Stimulated activated CD8-positive, alpha-beta memory T cell treated with anti-CD3 and anti-CD28 coated beads, Interleukin-15, amount 100 ng/mL, for 24 hours (primary cell): Measurements from ENCODE around the gene GABPB2.
A peak's percentile ranks its signal among the peaks of the same experiment; 100 is the strongest.

Experiments
- DNase-seq: peaks from one replicate; pipeline ENCODE4 v3.0.0-alpha.2; 2020; ENCODE audit warnings: low read depth

Gene GABPB2

DNA sequence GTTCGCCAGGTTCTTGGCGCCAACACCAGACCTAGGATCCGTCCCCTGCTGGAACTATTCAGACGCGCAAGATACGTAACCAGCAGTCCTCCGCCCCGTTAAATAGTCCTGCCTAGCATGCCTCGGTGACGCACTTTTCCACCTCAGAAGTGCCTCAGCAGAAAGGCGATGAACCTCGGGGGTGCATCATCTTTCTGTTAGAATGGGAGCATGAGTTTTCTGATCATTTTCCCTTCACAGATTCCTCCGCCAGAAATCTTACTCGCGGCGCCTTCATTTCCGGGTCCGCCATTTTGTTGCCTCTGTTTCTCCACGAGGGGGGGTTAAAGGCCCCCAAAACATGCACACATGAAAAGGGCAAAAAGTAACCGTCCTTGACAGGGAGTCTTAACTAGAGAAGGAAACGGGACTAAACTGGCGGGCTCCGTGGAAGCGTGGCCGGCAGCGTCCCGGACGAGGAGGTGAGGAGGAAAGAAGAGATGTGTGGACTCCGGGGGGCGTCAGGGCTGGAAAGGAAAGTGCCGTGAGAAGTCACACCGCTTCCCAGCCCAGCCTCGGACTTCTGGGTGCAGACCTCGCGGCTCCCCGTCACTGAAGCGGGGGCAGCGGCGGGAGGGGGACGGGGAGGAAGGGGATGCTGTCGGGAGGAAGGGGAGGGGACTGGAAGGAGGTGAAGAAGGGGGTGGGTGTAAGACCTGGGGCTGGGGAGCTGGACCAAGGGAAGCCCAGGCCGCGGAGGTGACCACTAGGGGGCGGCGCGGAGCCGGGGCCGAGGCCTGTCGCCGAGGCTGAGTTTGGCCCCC lies at the start of gene GABPB2:
Gene GABPB2 (plus strand): TSS at position 288 of the 803 bp plus-strand sequence. CDS start 17,429 bp downstream, outside the sequence.
- peak; percentile 72 for DNase-seq

- peak; percentile 47 for DNase-seq
These were observed 45.9 kb upstream of the GABPB2 start for GRCh38 chr1:151024540-151025146.

GRCh38 chr1:151026460-151026859 lies 44.1 kb upstream of the GABPB2 start:
- DNase-seq, result no peak

- DNase-seq, result no peak
These were observed 38.4 kb upstream of the GABPB2 start for GRCh38 chr1:151032164-151032563.

GRCh38 chr1:151035167-151035566 lies 35.4 kb upstream of the GABPB2 start:
- DNase-seq, result no peak

- DNase-seq, result no peak
These were observed 34.2 kb upstream of the GABPB2 start, which contains the start of gene BNIPL for GRCh38 chr1:151036356-151036755. Gene BNIPL (plus strand): TSS chr1:151036586. CDS start chr1:151036726, 140 bp downstream.

- DNase-seq, result no peak
These were observed 33.5 kb upstream of the GABPB2 start for GRCh38 chr1:151037032-151037431.

DNA sequence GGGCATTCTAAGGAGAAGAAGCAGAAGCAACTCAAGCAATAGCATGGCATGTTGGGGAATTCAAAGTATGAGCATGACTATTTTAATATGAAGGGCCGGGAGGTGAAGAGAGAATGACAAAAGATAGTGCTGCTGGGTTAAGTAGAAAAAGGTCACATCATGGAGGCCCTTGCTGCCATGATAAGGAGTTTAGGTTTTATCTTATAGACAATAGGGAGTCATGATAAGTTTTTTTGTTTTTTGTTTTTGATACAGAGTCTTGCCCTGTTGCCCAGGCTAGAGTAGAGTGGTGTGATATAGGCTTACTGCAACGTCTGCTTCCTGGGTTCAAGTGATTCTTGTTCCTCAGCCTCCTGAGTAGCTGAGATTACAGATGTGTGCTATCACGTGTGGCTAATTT lies 31.0 kb upstream of the GABPB2 start:
- no peak for DNase-seq

DNA sequence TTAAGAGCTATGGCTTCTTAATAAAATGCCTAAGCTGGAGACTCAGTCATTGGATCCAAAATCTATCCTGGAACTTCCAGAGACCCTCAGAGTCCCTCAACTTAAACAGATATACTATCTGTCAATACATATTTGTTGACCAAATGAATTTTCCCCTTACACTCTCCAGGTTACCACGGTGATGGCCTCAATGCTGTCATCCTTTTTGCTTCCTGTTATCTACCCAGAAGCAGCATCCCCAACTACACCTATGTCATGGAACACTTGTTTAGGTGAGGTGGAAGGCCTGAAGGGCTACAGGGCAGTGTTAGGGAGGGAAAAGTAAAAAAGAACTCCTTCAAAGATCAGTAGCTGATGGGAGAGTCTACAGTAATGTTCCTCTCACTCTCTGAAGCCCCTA lies 27.4 kb upstream of the GABPB2 start:
- DNase-seq, result no peak

GRCh38 chr1:151047591-151047924 lies 23.0 kb upstream of the GABPB2 start, which contains the start of gene C1orf56:
Gene C1orf56 (plus strand): TSS chr1:151047751. CDS start chr1:151047848, 97 bp downstream.
- peak; percentile 35 for DNase-seq

DNA sequence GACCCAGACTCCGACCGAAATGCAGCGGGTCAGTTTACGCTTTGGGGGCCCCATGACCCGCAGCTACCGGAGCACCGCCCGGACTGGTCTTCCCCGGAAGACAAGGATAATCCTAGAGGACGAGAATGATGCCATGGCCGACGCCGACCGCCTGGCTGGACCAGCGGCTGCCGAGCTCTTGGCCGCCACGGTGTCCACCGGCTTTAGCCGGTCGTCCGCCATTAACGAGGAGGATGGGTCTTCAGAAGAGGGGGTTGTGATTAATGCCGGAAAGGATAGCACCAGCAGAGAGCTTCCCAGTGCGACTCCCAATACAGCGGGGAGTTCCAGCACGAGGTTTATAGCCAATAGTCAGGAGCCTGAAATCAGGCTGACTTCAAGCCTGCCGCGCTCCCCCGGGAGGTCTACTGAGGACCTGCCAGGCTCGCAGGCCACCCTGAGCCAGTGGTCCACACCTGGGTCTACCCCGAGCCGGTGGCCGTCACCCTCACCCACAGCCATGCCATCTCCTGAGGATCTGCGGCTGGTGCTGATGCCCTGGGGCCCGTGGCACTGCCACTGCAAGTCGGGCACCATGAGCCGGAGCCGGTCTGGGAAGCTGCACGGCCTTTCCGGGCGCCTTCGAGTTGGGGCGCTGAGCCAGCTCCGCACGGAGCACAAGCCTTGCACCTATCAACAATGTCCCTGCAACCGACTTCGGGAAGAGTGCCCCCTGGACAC lies 22.5 kb upstream of the GABPB2 start:
- no peak for DNase-seq

DNA sequence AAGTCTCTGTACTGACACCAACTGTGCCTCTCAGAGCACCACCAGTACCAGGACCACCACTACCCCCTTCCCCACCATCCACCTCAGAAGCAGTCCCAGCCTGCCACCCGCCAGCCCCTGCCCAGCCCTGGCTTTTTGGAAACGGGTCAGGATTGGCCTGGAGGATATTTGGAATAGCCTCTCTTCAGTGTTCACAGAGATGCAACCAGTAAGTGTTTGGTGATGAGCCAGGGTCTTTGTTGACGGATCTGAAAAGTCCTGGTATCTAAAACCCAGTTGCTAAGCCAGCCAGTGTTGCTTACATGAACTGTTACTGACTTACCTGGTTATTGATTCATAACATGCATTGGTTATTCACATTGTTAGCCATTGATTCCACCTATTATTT lies 21.9 kb upstream of the GABPB2 start:
- no peak for DNase-seq

DNA sequence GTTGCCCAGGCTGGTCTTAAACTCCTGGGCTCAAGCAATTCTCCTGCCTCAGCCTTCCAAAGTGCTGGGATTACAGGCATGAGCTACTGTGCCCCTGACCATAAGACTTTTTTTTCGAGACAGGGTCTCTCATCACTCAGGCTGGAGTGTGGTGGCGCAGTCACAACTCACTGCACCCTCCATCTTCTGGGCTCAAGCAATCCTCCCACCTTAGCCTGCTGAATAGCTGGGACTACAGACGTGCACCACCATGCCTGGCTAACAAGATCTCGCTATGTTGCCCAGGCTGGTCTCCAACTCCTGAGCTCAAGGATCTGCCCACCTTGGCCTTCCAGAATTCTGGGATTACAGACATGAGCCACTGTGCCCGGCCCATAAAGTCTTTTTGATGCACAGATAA lies 21.1 kb upstream of the GABPB2 start:
- no peak for DNase-seq

GRCh38 chr1:151050051-151050688 lies 20.4 kb upstream of the GABPB2 start:
- no peak for DNase-seq

DNA sequence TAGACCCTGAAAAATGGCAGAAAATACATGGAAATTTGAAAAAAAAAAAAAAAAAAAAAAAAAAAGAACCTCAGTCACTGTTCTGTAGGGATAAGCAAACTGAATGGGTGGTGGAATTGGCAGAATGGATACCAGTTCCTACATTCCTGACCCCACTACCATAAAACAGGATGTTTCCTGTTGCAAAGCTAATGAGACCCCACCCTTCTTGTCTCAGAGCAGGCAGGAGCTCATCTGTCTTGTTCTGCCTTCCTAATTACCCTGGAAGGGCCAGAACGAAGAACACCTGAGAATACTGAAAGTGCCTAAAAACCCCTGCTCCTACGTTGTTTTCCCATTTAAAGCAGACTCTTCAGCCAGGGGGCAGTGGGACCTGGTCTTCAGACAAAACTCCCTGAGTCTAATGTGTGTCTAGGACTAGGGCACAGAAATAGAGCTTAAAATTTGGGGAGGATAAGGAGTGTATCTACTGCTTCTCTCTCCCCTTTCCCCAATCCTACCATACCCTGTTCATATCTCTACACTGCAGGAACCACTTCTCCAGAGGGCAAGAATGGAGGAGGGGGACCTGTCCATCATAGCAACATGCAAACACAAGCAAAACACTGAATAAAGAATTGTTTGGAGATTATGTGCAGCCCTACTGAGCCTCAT lies 19.1 kb upstream of the GABPB2 start:
- DNase-seq, result no peak

DNA sequence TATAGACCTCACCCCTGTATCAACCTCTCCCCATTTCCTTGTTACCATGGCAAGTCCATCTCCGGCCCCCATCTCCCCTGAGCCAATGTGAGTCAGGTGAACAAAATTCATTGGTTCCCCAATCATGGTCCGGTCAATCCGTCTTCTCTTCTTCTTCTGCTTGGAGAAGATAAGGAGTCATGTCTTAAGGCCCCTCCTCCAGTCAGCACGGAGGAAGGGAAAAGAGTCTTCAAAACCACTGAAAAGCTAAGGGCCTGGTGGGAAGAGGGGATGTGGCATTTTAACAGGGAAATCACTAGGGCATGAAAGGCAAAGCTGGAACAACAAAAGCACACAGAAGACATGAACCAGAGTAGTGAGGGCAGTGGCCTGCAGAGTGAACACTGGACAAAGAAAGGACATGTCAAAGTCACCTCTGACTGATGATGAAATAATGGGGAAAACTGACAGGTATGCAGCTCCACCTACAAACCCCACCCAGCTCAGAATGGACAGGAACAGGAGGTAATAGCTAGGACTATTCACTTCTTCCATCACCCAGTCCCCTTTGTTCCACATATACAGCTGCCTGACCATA lies 15.5 kb upstream of the GABPB2 start:
- no peak for DNase-seq

DNA sequence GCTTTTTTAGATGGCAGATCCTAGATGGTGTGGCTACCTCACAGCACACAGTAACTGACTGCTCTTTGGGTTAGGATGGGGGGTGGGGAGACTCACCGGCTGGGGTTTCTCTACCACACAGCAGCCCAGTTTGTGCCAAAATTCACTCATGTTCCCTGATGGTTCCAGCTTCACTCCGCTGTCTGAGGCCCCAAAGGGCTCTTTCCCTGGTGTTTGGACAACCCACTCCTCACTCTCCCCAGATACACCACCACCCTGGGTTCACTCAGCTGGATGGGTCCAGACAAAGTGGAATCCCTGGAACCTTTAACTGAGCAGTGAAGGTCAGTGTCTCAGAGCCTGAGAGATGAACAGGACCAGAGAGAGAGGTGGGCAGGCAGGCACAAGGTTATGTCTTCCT lies 15.0 kb upstream of the GABPB2 start:
- DNase-seq, result no peak

DNA sequence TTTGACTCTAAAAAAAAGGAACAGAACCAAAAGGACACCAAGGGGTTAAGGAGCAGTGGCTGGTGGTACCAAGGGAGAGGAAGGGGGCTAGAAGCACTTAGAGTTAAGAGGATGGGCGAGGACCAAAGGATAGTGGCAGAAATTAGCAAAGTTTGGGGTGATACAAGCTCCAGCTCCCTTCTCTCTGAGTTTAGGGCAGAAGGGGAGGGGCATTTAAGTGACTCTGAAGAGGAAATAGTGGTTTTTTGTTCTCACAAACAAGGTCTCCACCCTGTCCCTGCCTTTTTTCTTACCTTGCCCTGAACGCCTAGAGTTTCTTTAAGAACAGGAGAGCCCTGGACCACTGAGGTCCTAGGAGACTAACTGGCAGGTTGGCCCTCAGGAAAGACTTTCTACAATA lies 14.4 kb upstream of the GABPB2 start:
- no peak for DNase-seq

- DNase-seq, result no peak
These were observed 11.9 kb upstream of the GABPB2 start for GRCh38 chr1:151058692-151059091.

DNA sequence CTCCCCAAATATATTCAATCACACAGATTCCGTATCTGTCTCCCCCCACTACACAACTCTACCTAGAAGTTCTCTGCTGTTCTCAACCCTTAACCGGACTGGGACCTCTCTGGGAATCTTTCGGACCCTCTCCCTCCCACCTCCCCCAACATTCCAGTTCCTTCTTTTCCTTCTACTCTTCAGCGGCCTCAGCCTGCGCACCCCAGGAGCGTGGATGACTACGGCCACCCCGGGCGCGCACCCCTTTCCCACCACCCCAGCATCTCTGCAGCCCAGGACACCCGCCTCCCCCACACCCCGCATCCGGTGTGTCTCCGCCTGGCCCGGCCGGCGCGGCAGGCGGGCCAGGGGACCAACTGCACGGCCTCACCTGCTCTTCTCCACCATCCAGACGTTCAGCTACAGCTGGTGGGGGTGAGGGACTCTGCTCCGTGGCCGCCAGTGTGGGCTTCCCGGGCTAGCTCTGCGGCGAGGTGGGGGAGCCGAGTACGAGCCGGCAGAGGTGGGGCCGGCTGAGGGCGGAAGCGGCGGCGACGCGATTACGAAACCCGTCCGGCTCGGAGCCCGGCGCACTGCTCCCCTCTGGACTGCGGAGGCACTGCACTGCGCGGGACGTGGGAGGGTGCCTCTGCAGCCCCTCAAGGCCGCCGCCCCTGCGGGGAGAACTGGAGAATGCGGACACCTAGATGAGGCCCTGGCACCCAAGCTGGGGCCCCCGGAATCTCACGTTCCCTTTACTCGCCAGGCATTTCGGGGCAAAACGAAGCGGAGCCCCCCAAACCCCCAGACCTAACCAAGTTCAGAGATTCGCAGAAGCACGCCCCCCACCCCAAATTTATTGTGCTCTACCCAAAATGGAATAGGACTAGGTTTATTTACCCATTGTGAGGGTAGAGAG lies 11.2 kb upstream of the GABPB2 start, which contains the start of gene CDC42SE1:
Gene CDC42SE1 (minus strand): TSS at position 514 of the 898 bp plus-strand sequence. CDS start 3,892 bp downstream, outside the sequence.
- DNase-seq, result peak; percentile 55
